GM23338 (cell line): Measurements from ENCODE around the gene NUTM2D. TPM values are rescaled to one million over a fixed set of nuclear protein-coding genes. Genes with fewer than 3 reads are reported as not detected.
"Not testable (repeated sequence)": the region's sequence is repeated elsewhere in the genome, so short reads cannot be mapped to it uniquely, and the experiment has no call there.

Experiments
- ATAC-seq: fragments of 200-7000 bp; cut with Tn5 transposase; 3 replicates; pipeline ENCODE4 v1.9.1; 2020
- DNase-seq: peaks from one replicate; pipeline ENCODE4 v3.0.0-alpha.2; 2015; ENCODE audit warnings: low spot score
- H2AFZ ChIP-seq: fragments of 200-600 bp; sonication (generic); 2 replicates; pipeline ENCODE4 v1.8.0; 2016; ENCODE audit warnings: antibody characterized with exemption, mild to moderate bottlenecking, moderate library complexity
- H3F3A ChIP-seq: fragments of 200-600 bp; sonication (generic); replicated peaks from 2 replicates; pipeline ENCODE4 v1.8.0; 2017; ENCODE audit warnings: antibody characterized with exemption, mixed run types, low read depth
- H3K27ac ChIP-seq: fragments of 200-600 bp; sonication (generic); 2 replicates; pipeline ENCODE4 v1.6.1; 2016; ENCODE audit warnings: low read depth
- H3K27me3 ChIP-seq: fragments of 200-600 bp; sonication (generic); 2 replicates; pipeline ENCODE4 v1.8.0; 2016; ENCODE audit warnings: mild to moderate bottlenecking, mixed run types, moderate library complexity; ENCODE audit not compliant: insufficient read depth
- H3K36me3 ChIP-seq: fragments of 200-600 bp; sonication (generic); 2 replicates; pipeline ENCODE4 v1.8.0; 2016; ENCODE audit warnings: mild to moderate bottlenecking; ENCODE audit not compliant: insufficient read depth
- H3K4me1 ChIP-seq: fragments of 200-600 bp; sonication (generic); 2 replicates; pipeline ENCODE4 v1.8.0; 2016; ENCODE audit warnings: mild to moderate bottlenecking, moderate library complexity; ENCODE audit not compliant: insufficient read depth
- H3K4me2 ChIP-seq: fragments of 200-600 bp; sonication (generic); 2 replicates; pipeline ENCODE4 v1.7.1; 2017; ENCODE audit warnings: mixed run types
- H3K4me3 ChIP-seq: fragments of 200-600 bp; sonication (generic); 2 replicates; pipeline ENCODE4 v1.6.1; 2016; ENCODE audit warnings: mixed run types
- H3K79me2 ChIP-seq: fragments of 200-600 bp; sonication (generic); replicated peaks from 2 replicates; pipeline ENCODE4 v1.8.0; 2017; ENCODE audit warnings: mild to moderate bottlenecking; ENCODE audit not compliant: insufficient read depth
- H3K9me2 ChIP-seq: fragments of 200-600 bp; sonication (generic); 2 replicates; pipeline ENCODE4 v1.8.0; 2017; ENCODE audit not compliant: insufficient read depth
- H4K20me1 ChIP-seq: fragments of 200-600 bp; sonication (generic); replicated peaks from 2 replicates; pipeline ENCODE4 v1.8.0; 2017; ENCODE audit warnings: mild to moderate bottlenecking; ENCODE audit not compliant: insufficient read depth
- H3K27ac Mint-ChIP-seq: 2 replicates; pipeline ENCODE4 v1.8.0; 2020; ENCODE audit warnings: inconsistent platforms, mild to moderate bottlenecking, moderate library complexity, mixed read lengths
- H3K27me3 Mint-ChIP-seq: 3 replicates; pipeline ENCODE4 v1.8.0; 2022; ENCODE audit warnings: low read depth, mild to moderate bottlenecking, moderate library complexity, mixed read lengths, inconsistent platforms; ENCODE audit not compliant: insufficient read depth, poor library complexity
- H3K36me3 Mint-ChIP-seq: 3 replicates; pipeline ENCODE4 v1.8.0; 2021; ENCODE audit warnings: low read depth, mild to moderate bottlenecking, inconsistent platforms, moderate library complexity, mixed read lengths
- H3K4me1 Mint-ChIP-seq: 3 replicates; pipeline ENCODE4 v1.8.0; 2020; ENCODE audit warnings: mild to moderate bottlenecking, inconsistent platforms, mixed read lengths
- H3K4me3 Mint-ChIP-seq: 3 replicates; pipeline ENCODE4 v1.8.0; 2021; ENCODE audit warnings: moderate library complexity, mild to moderate bottlenecking, inconsistent platforms, mixed read lengths
- H3K9me3 Mint-ChIP-seq: 3 replicates; pipeline ENCODE4 v1.8.0; 2020; ENCODE audit warnings: moderate library complexity, mild to moderate bottlenecking, inconsistent platforms, mixed read lengths
- polyA plus RNA-seq: library from polyadenylated mRNA; unstranded; fragments of >200 nt; fragmentation: Nextera tagmentation; extraction: Ambion mirVana; gene quantifications from 2 replicates; pipeline ENCODE4 v1.2.1, GENCODE V29; 2016
- total RNA-seq: library from RNA; depleted of rRNA; stranded (reverse); fragments of >200 nt; shearing (Covaris generic); gene quantifications from 2 replicates; pipeline ENCODE4 v1.2.3, GENCODE V29; 2014

NUTM2D gene
- total and polyA plus RNA-seq, 2 experiments from 2014 or later = 0.18 to 1.1 TPM

DNA sequence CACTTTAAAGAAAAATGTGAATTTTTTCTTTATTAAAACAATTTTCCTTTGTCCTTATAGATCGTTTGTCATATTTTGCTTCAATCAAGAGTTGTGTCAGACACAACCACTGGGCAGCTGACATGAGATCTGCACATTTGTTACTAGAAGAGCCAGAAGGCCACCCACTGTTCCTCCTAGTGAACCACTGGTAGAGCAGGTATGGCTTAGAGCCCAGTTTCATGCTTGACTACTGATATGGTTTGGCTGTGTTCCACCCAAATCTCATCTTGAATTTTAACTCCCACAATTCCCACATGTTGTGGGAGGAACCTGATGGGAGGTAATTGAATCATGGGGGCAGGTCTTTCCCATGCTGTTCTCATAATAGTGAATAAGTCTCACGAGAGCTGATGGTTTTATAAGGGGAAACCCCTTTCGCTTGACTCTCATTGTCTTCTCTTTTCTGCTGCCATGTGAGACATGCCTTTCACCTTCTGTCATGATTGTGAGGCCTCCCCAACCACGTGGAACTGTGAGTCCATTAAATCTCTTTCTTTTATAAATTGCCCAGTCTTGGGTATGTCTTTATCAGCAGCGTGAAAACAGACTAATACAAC is 28.3 kb downstream of the NUTM2D start:
- H3K4me3 Mint-ChIP-seq, H3K9me2 ChIP-seq, H2AFZ ChIP-seq, H3K27ac Mint-ChIP-seq, H4K20me1 ChIP-seq, H3K4me3 ChIP-seq, H3F3A ChIP-seq, H3K27me3 Mint-ChIP-seq, H3K27ac ChIP-seq, DNase-seq, H3K36me3 Mint-ChIP-seq, H3K4me1 ChIP-seq, ATAC-seq, H3K79me2 ChIP-seq, H3K27me3 ChIP-seq, H3K9me3 Mint-ChIP-seq, H3K36me3 ChIP-seq, H3K4me2 ChIP-seq, H3K4me1 Mint-ChIP-seq: not testable (repeated sequence)

DNA sequence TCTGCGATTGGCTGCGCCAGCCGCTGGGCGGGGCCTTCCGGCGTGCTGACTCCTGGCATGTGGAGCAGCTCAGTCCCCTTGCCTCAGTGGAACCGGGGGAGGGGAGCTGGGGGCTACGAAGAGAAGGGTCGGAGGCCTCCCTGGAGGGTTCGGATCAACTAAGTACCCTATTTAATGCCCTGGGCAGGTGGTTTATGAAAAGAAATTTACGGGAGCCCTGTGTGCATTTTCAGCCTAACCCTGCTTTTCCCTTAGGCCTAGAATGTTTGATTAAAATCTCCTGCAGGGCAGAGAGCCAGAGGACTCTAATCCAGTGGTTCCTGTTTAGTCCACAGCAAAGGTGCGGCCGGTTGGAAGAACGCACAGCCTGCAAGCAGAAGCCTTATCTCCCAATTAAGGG is 33.8 kb downstream of the NUTM2D start:
- not testable (repeated sequence) for H3F3A ChIP-seq, H3K79me2 ChIP-seq, H3K9me2 ChIP-seq, H3K36me3 ChIP-seq, H2AFZ ChIP-seq, H3K36me3 Mint-ChIP-seq, H3K9me3 Mint-ChIP-seq, H3K27me3 Mint-ChIP-seq, ATAC-seq, H3K27ac Mint-ChIP-seq, H4K20me1 ChIP-seq, H3K4me1 Mint-ChIP-seq, H3K4me3 ChIP-seq, DNase-seq, H3K27me3 ChIP-seq, H3K4me3 Mint-ChIP-seq, H3K27ac ChIP-seq, H3K4me1 ChIP-seq
- H3K4me2 ChIP-seq = 0 out of 2 replicates have a peak overlapping the region, but pooled peaks have one; percentile 20

DNA sequence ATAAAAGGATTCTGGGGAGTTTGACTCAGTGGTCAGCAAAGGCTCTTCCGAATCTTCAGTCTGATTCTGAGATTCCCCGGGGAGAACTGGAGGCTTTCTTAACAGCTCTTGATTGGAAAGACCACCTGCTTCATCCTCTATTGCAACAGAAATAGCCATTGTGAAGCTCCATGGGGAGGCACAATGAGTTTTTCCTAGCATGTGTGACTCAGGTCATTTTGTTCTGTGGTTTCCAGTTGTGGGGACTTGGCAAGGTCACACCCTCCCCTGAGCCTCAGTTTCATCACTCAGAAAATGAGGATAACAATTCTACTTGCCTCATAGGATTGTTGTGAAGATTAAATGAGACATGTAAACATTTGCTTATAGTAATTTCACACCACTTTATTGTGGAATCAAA is 38.7 kb downstream of the NUTM2D start:
- not testable (repeated sequence) for H3K27ac ChIP-seq, H3K4me1 Mint-ChIP-seq, H3K27me3 ChIP-seq, DNase-seq, ATAC-seq, H3K9me3 Mint-ChIP-seq, H3K36me3 Mint-ChIP-seq, H3F3A ChIP-seq, H3K36me3 ChIP-seq, H2AFZ ChIP-seq, H3K27me3 Mint-ChIP-seq, H3K4me3 Mint-ChIP-seq, H3K79me2 ChIP-seq, H3K4me2 ChIP-seq, H3K27ac Mint-ChIP-seq, H3K4me3 ChIP-seq, H3K9me2 ChIP-seq, H4K20me1 ChIP-seq, H3K4me1 ChIP-seq

DNA sequence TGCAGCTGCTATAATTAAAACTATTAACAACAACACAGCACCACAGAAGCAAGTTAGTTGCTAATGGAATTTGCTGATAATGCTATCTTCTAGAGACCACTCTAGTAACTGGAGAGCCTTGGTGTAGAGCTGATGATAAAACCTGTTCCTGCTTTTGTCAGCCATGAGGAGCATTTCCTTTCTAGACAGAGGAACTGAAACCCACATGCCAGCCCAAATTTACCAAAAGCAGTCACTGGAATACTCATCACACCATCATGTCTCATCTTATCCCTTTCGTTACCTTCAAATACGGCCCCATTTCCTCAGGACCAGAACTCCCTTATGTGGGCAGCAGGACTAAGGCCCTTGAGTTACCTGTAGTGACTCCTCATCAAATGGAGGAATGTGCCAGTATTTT is 40.9 kb downstream of the NUTM2D start:
- H3K4me1 Mint-ChIP-seq, H3K27me3 Mint-ChIP-seq, H3K9me3 Mint-ChIP-seq: not testable (repeated sequence)

DNA sequence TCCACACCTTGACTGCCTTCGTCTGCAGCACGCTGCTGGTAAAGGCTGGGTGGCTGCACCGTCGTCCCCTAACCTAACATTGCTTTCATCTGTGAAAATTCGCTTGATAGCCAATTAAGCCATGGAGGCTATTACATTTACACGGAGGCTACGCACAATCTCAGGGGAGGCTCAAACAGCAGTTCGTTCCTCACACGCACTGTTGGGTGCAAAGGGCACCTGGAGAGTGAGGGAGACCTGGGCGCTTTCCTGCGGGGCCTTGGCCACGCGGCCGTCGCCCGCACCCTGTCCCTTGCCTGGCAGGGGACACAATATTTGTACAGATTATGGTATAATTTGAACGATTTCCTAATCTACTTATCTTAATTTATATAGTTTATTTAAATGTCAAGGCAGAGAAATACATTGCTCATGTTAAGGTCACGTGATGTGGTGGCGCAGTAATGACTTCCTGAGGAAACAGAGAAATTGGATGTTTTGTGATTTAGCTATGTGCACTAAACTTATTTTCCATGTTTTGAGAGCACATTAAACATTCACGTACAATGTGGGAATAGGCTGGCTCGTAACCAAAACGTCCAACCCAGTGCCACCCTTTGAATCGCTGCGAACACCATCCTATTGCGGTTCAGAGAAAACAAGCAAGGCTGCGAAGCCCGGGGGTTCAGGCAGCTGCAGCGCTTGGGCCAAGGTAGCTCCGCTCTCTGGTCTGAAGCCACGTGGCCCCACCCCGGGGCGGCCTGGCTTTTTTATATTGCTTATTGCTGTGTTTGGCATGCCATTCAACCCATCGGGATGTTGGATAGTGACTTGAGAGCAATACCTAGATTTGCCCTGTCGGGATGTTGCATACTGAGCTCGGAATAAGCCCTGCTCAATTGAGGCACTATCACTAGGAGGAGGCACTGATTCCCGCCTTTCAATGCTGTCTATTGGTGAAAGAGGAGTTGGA is 50.2 kb downstream of the NUTM2D start:
- not testable (repeated sequence) for H3K79me2 ChIP-seq, H3K4me1 ChIP-seq, H3K4me3 Mint-ChIP-seq, H3F3A ChIP-seq, H3K4me1 Mint-ChIP-seq, H3K27me3 Mint-ChIP-seq, H3K4me2 ChIP-seq, H3K27ac ChIP-seq, H3K27me3 ChIP-seq, H3K27ac Mint-ChIP-seq, H3K36me3 Mint-ChIP-seq, H4K20me1 ChIP-seq, H3K4me3 ChIP-seq, H3K9me3 Mint-ChIP-seq, H3K9me2 ChIP-seq, H3K36me3 ChIP-seq
- H2AFZ ChIP-seq = peak overlapping the region; percentile 67; the same call in 1 of the 2 replicates
- peak; percentile 22 for DNase-seq
- peak; percentile 83 for ATAC-seq

More for the DNA sequence above, 40.9 kb downstream of the NUTM2D start:
- not testable (repeated sequence) for H3K36me3 Mint-ChIP-seq, DNase-seq, H2AFZ ChIP-seq, H3K27ac ChIP-seq, H3K27ac Mint-ChIP-seq, H3K79me2 ChIP-seq, H3F3A ChIP-seq, ATAC-seq, H3K4me3 Mint-ChIP-seq, H3K9me2 ChIP-seq, H3K4me1 ChIP-seq, H4K20me1 ChIP-seq, H3K4me3 ChIP-seq, H3K36me3 ChIP-seq, H3K27me3 ChIP-seq, H3K4me2 ChIP-seq

DNA sequence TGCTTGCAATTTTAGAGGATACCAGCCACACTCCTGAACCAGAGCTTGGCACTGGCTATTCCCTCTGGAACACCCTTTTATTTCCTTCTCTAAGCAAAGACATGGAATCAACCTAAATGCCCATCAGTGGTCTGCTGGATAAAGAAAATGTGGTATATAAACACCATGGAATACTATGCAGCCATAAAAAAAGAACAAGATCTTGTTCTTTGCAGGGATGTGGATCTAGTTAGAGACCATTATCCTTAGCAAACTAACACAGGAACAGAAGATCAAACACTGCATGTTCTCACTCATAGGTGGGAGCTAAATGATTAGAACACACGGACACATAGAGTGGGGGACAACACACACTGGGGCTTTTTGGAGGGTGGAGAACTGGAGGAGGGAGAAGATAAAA is 56.4 kb downstream of the NUTM2D start:
- not testable (repeated sequence) for ATAC-seq, H3K27ac ChIP-seq, H3K4me3 ChIP-seq, H3K4me2 ChIP-seq, H3K79me2 ChIP-seq, H3K27me3 Mint-ChIP-seq, H3K4me1 ChIP-seq, H3K4me1 Mint-ChIP-seq, H3K9me2 ChIP-seq, H3K27ac Mint-ChIP-seq, H3K36me3 Mint-ChIP-seq, H3K4me3 Mint-ChIP-seq, H3F3A ChIP-seq, H4K20me1 ChIP-seq, H2AFZ ChIP-seq, DNase-seq, H3K27me3 ChIP-seq, H3K36me3 ChIP-seq, H3K9me3 Mint-ChIP-seq
